SK-N-SH (cell line): ENCODE results near the gene NANS. TPM values are rescaled to one million over a fixed set of nuclear protein-coding genes. Genes with fewer than 3 reads are reported as not detected.

Experiments used
- CTCF ChIA-PET: fragments of 300-600, 350-600 bp; formaldehyde crosslinking; extraction: SDS; loops from one replicate; lab custom pipeline; 2021; lab: Yijun Ruan, JAX
- POLR2A ChIA-PET: fragments of 350-600 bp; sonication (Branson Sonifier 250); formaldehyde crosslinking; extraction: SDS; loops from one replicate; lab custom pipeline; 2020; ENCODE audit warnings: antibody characterized with exemption, inconsistent platforms; lab: Yijun Ruan, JAX
- DNase-seq: peaks from one replicate; pipeline ENCODE4 v3.0.0; 2012
- H2AFZ ChIP-seq: fragments of 200-600 bp; sonication (generic); 2 replicates; pipeline ENCODE4 v1.8.1; 2016; ENCODE audit warnings: antibody characterized with exemption, mild to moderate bottlenecking, low read depth
- H3F3A ChIP-seq: fragments of 200-600 bp; sonication (generic); replicated peaks from 2 replicates; pipeline ENCODE3; 2016; ENCODE audit warnings: antibody characterized with exemption, mild to moderate bottlenecking; ENCODE audit not compliant: insufficient read depth
- H3K27ac ChIP-seq, 2 experiments: fragments of 200-500 bp in 1 of 2; fragments of 200-600 bp in 1 of 2; sonication (Bioruptor generic) in 1 of 2; sonication (generic), shearing (Covaris generic) in 1 of 2; 2 replicates each; pipeline versions ENCODE4 v1.5.1 to v1.6.1; 2014 to 2016; ENCODE audit warnings: low read depth in 2 of 2, inconsistent platforms in 1 of 2, low read length in 1 of 2, mild to moderate bottlenecking in 1 of 2, mixed read lengths in 1 of 2
- H3K27me3 ChIP-seq: fragments of 200-600 bp; sonication (generic), shearing (Covaris generic); 2 replicates; pipeline ENCODE4 v1.6.1; 2016; ENCODE audit warnings: mixed run types; ENCODE audit not compliant: insufficient read depth
- H3K36me3 ChIP-seq, 2 experiments: fragments of 200-500 bp in 1 of 2; fragments of 200-600 bp in 1 of 2; sonication (Bioruptor generic) in 1 of 2; sonication (generic) in 1 of 2; replicated peaks in 1 of 2; 2 replicates each; pipeline versions ENCODE3 to v1.5.1; 2014 to 2016; ENCODE audit warnings: low read length in 1 of 2, mild to moderate bottlenecking in 1 of 2; ENCODE audit not compliant: insufficient read depth in 2 of 2, control insufficient read depth in 1 of 2
- H3K4me1 ChIP-seq, 2 experiments: fragments of 200-500 bp in 1 of 2; fragments of 200-600 bp in 1 of 2; sonication (Bioruptor generic) in 1 of 2; sonication (generic), shearing (Covaris generic) in 1 of 2; 2 replicates each; pipeline versions ENCODE4 v1.5.1 to v1.6.1; 2014 to 2016; ENCODE audit warnings: low read depth in 1 of 2, low read length in 1 of 2, mixed run types in 1 of 2; ENCODE audit not compliant: insufficient read depth in 2 of 2, control insufficient read depth in 1 of 2
- H3K4me2 ChIP-seq: fragments of 200-600 bp; sonication (generic), shearing (Covaris generic); 2 replicates; pipeline ENCODE4 v1.6.1; 2017; ENCODE audit warnings: mixed run types
- H3K4me3 ChIP-seq, 2 experiments: fragments of 200-500 bp in 1 of 2; fragments of 200-600 bp in 1 of 2; sonication (Bioruptor generic) in 1 of 2; sonication (generic), shearing (Covaris generic) in 1 of 2; 2 replicates each; pipeline versions ENCODE4 v1.5.1 to v1.8.1; 2014 to 2016; ENCODE audit warnings: low read depth in 2 of 2, inconsistent platforms in 1 of 2, low read length in 1 of 2, mild to moderate bottlenecking in 1 of 2, mixed read lengths in 1 of 2, moderate library complexity in 1 of 2
- H3K79me2 ChIP-seq: fragments of 200-600 bp; sonication (generic); 2 replicates; pipeline ENCODE4 v1.8.1; 2017; ENCODE audit warnings: mild to moderate bottlenecking; ENCODE audit not compliant: insufficient read depth
- H3K9ac ChIP-seq: fragments of 200-600 bp; sonication (generic); 2 replicates; pipeline ENCODE4 v1.6.1; 2017; ENCODE audit warnings: mixed run types
- H3K9me2 ChIP-seq: fragments of 200-600 bp; sonication (generic); 2 replicates; pipeline ENCODE4 v1.6.1; 2017; ENCODE audit warnings: mixed run types
- H3K9me3 ChIP-seq: fragments of 200-600 bp; sonication (generic); 2 replicates; pipeline ENCODE4 v1.6.1; 2017; ENCODE audit warnings: mixed run types, mild to moderate bottlenecking, moderate library complexity
- H4K20me1 ChIP-seq: fragments of 200-600 bp; sonication (generic); 2 replicates; pipeline ENCODE4 v1.6.1; 2017; ENCODE audit warnings: mild to moderate bottlenecking, mixed run types; ENCODE audit not compliant: insufficient read depth
- CHD2 ChIP-seq: fragments of 150-350 bp; IDR thresholded peaks from 2 replicates; pipeline ENCODE4 v1.6.1; 2018; ENCODE audit warnings: low read length; ENCODE audit not compliant: partially characterized antibody
- FOSL2 ChIP-seq: IDR thresholded peaks from 2 replicates; pipeline ENCODE4 v1.4.0; 2012; ENCODE audit warnings: low read depth, mild to moderate bottlenecking, moderate library complexity, borderline replicate concordance
- FOXJ3 ChIP-seq: sonication (generic); formaldehyde crosslinking; IDR thresholded peaks from 2 replicates; pipeline ENCODE4 v1.5.1; 2020; ENCODE audit warnings: mild to moderate bottlenecking, missing genetic modification reagents
- GATA2 ChIP-seq: sonication (generic); formaldehyde crosslinking; IDR thresholded peaks from 2 replicates; pipeline ENCODE4 v1.5.0; 2020; ENCODE audit warnings: mild to moderate bottlenecking, missing genetic modification reagents
- JUND ChIP-seq: IDR thresholded peaks from 2 replicates; pipeline ENCODE4 v1.4.0; 2012
- MEF2A ChIP-seq: IDR thresholded peaks from 2 replicates; pipeline ENCODE4 v1.4.0; 2012; ENCODE audit warnings: low read depth, borderline replicate concordance
- NRF1 ChIP-seq: IDR thresholded peaks from 2 replicates; pipeline ENCODE4 v1.6.1; 2012; ENCODE audit warnings: low read depth, mild to moderate bottlenecking, low read length
- SMC3 ChIP-seq: IDR thresholded peaks from 2 replicates; pipeline ENCODE4 v1.6.1; 2012; ENCODE audit warnings: low read depth, low read length, improper control_type of control experiment
- TCF12 ChIP-seq: IDR thresholded peaks from 2 replicates; pipeline ENCODE4 v1.4.0; 2012
- WGBS: methylation state at CpG from one replicate; pipeline ENCODE4 v1.1.6; 2017; ENCODE audit warnings: low lambda C conversion rate; 5-methylcytosine and 5-hydroxymethylcytosine counted together
- polyA plus RNA-seq, 3 experiments: library from polyadenylated mRNA; depleted of rRNA; stranded (reverse); fragments of >200 nt; gene quantifications; 2 replicates each; pipeline ENCODE4 v1.2.3, GENCODE V29; 2012
- TF ChIP-seq, protein P1 (sequence below): IDR thresholded peaks from 2 replicates; pipeline ENCODE4 v1.6.1; 2012; ENCODE audit warnings: mild to moderate bottlenecking, low read depth, low read length, moderate library complexity
- TF ChIP-seq, protein P2 (sequence below): fragments of 150-350 bp; IDR thresholded peaks from 2 replicates; pipeline ENCODE4 v1.6.1; 2017; ENCODE audit warnings: antibody characterized with exemption, low read length, low read depth, borderline replicate concordance
- TF ChIP-seq, protein P3 (sequence below): IDR thresholded peaks from 2 replicates; pipeline ENCODE4 v1.4.0; 2012; ENCODE audit warnings: low read depth, borderline replicate concordance

The NANS gene
- polyA plus RNA-seq, 1 of the 3 experiments (the other 2 are of a cell fraction) = 61.3 TPM

DNA sequence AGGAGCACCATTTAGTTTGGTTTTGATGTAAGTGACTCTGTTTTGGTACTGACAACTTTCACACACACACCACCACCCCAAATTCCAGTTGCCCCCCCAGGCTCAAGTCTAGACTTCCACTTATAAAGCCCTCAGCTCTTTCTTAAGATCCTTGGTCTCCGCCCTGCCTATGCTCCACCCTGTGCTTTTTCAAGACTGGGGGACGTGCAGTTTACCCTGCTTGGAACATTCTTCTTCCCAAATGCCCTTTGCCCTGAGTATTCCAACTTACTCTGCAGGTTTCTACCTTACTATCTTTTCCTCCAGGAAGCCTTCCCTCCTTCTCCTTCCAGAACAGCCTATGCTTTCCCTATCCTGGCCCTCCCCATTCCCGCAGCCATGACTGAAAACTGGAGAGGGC lies 63.9 kb downstream of the NANS start:
- Histone ChIP-seq H3K4me2 (no peak overlapping the region), H3K36me3 (no peaks in the 10 kb centered on the region), H3K27me3 (no peaks in the 10 kb centered on the region), H3K9me2 (no peaks in the 10 kb centered on the region), H3F3A (no peaks in the 10 kb centered on the region), H3K9ac (no peak overlapping the region), H3K27ac (no peak overlapping the region), H3K79me2 (no peaks in the 10 kb centered on the region), H3K4me1 (peaks cover 0 to 30% of the 10 kb centered on the region in 2 experiments; a peak in 3 of 4 replicates), H3K4me3 (no peak overlapping the region), H2AFZ (no peak overlapping the region), H3K9me3 (no peaks in the 10 kb centered on the region), H4K20me1 (no peaks in the 10 kb centered on the region)
- TF ChIP-seq JUND = no peak
- TF ChIP-seq MEF2A = no peak
- no peak for TF ChIP-seq FOXJ3
- TF ChIP-seq SMC3 = no peak
- TF ChIP-seq, protein P1, sequence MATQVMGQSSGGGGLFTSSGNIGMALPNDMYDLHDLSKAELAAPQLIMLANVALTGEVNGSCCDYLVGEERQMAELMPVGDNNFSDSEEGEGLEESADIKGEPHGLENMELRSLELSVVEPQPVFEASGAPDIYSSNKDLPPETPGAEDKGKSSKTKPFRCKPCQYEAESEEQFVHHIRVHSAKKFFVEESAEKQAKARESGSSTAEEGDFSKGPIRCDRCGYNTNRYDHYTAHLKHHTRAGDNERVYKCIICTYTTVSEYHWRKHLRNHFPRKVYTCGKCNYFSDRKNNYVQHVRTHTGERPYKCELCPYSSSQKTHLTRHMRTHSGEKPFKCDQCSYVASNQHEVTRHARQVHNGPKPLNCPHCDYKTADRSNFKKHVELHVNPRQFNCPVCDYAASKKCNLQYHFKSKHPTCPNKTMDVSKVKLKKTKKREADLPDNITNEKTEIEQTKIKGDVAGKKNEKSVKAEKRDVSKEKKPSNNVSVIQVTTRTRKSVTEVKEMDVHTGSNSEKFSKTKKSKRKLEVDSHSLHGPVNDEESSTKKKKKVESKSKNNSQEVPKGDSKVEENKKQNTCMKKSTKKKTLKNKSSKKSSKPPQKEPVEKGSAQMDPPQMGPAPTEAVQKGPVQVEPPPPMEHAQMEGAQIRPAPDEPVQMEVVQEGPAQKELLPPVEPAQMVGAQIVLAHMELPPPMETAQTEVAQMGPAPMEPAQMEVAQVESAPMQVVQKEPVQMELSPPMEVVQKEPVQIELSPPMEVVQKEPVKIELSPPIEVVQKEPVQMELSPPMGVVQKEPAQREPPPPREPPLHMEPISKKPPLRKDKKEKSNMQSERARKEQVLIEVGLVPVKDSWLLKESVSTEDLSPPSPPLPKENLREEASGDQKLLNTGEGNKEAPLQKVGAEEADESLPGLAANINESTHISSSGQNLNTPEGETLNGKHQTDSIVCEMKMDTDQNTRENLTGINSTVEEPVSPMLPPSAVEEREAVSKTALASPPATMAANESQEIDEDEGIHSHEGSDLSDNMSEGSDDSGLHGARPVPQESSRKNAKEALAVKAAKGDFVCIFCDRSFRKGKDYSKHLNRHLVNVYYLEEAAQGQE = no peak
- TF ChIP-seq TCF12 = no peak
- TF ChIP-seq, protein P2, sequence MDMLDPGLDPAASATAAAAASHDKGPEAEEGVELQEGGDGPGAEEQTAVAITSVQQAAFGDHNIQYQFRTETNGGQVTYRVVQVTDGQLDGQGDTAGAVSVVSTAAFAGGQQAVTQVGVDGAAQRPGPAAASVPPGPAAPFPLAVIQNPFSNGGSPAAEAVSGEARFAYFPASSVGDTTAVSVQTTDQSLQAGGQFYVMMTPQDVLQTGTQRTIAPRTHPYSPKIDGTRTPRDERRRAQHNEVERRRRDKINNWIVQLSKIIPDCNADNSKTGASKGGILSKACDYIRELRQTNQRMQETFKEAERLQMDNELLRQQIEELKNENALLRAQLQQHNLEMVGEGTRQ = no peak
- TF ChIP-seq FOSL2 = no peak
- no peak for TF ChIP-seq CHD2
- TF ChIP-seq GATA2 (CRISPR knock-in tag) = no peak
- TF ChIP-seq, protein P3, sequence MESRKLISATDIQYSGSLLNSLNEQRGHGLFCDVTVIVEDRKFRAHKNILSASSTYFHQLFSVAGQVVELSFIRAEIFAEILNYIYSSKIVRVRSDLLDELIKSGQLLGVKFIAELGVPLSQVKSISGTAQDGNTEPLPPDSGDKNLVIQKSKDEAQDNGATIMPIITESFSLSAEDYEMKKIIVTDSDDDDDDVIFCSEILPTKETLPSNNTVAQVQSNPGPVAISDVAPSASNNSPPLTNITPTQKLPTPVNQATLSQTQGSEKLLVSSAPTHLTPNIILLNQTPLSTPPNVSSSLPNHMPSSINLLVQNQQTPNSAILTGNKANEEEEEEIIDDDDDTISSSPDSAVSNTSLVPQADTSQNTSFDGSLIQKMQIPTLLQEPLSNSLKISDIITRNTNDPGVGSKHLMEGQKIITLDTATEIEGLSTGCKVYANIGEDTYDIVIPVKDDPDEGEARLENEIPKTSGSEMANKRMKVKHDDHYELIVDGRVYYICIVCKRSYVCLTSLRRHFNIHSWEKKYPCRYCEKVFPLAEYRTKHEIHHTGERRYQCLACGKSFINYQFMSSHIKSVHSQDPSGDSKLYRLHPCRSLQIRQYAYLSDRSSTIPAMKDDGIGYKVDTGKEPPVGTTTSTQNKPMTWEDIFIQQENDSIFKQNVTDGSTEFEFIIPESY = no peak
- TF ChIP-seq NRF1 = no peak
- CTCF ChIA-PET = interaction anchor here (0.6 to 2.6 kb wide), 13 partner anchors 9 to 144 kb away, joined by 3 to 19 read pairs (median 3); no protein-coding TSS in a partner anchor
- WGBS = 89% methylated on average over 3 of the region's 3 CpGs
- POLR2A ChIA-PET = no interaction called here
- DNase-seq = no peak
